HG03095 (cell line): ENCODE data around the gene C19orf73.
"Not testable (repeated sequence)": the region's sequence is repeated elsewhere in the genome, so short reads cannot be mapped to it uniquely, and the experiment has no call there.

Experiments used
- ATAC-seq: cut with Tn5 transposase; IDR thresholded peaks from one replicate; pipeline ENCODE4 v1.9.1; 2021; ENCODE audit warnings: moderate library complexity; ENCODE audit not compliant: unreplicated experiment

C19orf73 gene

DNA sequence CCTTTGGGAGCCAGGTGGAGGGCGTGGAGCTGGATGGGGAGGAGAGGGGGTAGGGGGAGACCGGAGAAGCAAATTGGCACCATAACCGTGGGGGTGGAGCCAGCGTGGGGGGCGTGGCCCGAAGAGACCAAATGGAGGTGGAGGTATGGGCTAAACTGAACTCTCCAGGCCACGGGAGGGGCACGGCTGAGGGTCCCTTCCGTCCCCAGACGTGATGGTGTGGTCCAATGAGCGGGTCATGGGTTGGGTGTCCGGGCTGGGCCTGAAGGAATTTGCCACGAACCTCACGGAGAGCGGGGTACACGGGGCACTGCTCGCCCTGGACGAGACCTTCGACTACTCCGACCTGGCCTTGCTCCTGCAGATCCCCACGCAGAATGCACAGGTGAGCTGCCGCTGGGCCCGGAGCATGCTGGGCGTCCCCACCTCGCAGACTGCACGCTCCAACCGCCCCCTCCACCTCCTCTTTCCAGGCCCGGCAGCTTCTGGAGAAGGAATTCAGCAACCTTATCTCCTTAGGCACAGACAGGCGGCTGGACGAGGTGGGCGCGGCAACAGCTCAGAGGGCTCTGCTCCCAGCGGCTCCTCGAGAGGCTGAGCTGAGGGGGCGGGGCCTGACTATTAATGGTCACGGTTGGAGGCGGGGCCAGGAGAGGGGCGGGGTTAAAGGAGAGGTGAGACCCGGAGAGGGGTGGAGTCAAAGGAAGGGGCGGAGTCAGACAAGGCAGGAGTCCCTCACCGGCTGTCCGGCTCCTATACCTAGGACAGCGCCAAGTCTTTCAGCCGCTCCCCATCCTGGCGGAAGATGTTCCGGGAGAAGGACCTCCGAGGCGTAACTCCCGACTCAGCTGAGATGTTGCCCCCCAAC, 30.1 kb upstream of the C19orf73 start:
- ATAC-seq: no peak

GRCh38 chr19:49148044-49148682, 29.2 kb upstream of the C19orf73 start:
- no peak for ATAC-seq

DNA sequence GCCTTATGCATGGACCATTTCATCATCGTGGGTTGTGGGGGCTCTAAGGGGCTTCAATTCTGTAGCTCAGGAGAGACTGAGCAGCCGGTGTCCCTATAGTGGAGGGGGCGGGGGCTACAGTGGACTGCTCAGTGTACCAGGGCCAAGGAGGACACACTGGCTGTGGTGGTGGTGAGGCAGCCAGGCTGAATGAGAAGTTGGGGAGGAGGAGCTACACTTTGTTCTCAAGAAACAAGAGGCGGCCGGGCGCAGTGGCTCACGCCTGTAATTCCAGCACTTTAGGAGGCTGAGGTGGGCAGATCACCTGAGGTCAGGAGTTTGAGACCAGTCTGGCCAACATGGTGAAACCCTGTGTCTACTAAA, 27.4 kb upstream of the C19orf73 start:
- ATAC-seq: not testable (repeated sequence)

DNA sequence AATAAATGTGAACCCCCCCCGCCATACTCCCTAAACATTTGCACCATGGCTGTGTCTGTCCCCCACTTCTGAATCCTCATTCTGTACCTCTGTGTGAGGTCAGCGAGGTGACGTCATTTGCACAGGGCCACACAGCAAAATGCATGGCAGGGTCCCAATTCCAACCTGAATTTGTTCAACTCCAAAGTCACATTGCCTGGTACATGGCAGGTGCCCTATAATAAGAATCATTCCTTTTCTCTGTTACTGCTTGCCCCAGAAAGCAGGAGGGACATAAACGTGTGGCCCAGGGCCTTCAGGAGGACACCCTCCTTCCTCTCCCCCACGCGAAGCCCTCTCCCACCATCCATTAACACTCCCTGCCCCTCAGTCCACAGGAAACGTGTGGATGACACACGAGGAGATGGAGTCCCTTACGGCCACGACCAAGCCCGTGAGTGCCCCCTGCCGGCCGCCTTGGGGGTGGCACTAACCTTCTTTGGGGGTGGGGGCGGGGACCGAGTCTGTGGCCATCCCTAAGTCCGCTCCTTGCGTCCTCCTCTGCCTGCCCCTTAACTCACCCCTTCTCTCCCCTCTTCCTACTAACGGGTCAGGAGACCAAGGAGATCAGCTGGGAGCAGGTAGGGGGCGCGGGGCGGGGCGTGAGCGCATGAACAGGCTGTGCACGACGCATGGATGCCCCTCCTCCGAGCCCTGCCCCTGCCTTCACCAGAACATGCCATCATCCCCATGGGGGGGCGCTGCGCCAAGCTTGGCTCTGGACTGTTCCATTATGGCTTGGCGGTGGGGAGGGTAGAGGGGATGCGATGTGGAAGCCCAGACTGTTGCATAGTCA, 26.8 kb upstream of the C19orf73 start:
- ATAC-seq: no peak

GRCh38 chr19:49142866-49143335, 24.0 kb upstream of the C19orf73 start:
- no peak for ATAC-seq

GRCh38 chr19:49141352-49141751, 22.4 kb upstream of the C19orf73 start:
- no peak for ATAC-seq

- ATAC-seq: no peak
Observed at GRCh38 chr19:49140951-49141350, 22.0 kb upstream of the C19orf73 start.

DNA sequence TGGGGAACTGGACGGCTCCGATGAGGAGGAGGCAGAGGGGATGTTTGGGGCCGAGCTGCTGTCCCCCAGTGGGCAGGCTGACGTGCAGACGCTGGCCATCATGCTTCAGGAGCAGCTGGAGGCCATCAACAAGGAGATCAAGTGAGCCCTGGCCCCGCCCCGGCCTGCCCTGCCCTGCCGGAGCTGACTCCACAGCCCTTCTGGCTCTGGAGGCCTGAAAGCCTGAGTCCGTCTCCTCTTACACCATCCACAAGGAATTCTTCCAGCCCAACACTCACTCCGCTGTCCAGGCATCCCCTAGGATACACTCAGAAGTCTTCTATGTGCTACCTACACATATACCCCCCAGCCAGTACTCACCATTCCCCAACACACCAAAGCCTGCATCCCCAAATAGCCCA, 17.8 kb upstream of the C19orf73 start:
- no peak for ATAC-seq

- no peak for ATAC-seq
Observed at GRCh38 chr19:49135686-49136085, 16.7 kb upstream of the C19orf73 start.

DNA sequence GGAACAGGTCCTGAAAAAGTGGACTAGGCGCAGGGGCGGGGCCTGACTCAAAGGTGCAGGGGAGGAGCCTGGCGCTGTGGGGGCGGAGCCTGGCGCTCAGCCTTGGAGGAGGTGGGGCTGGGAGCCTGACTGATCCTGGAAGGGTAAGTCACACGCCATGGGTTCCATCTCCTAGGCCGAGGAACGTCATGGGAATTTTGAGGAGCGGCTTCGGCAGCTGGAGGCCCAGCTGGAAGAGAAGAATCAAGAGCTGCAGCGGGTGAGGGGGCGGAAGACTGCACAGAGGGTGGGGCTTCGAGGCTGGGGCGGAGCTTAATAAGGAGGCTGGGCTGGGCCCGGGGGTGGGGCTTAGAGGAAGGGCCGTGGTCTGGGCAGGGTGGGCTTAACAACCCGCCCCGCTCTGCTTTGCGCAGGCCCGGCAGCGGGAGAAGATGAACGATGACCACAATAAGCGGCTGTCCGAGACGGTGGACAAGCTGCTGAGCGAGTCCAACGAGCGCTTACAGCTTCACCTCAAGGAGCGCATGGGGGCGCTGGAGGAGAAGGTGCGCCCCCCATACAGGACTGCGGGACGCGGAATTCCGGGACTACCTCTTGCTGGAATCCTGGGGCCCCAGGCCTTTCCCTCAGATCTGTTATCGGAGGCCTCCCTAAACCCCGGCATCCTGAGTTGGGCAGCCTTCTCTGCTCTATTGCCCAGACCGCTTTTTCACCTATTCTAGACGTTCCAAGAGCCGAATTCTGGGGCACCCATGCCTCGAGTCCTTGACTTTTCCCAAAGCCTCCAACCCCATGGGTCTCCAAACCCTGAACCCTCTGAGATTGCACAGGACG, 14.9 kb upstream of the C19orf73 start:
- ATAC-seq: no peak

DNA sequence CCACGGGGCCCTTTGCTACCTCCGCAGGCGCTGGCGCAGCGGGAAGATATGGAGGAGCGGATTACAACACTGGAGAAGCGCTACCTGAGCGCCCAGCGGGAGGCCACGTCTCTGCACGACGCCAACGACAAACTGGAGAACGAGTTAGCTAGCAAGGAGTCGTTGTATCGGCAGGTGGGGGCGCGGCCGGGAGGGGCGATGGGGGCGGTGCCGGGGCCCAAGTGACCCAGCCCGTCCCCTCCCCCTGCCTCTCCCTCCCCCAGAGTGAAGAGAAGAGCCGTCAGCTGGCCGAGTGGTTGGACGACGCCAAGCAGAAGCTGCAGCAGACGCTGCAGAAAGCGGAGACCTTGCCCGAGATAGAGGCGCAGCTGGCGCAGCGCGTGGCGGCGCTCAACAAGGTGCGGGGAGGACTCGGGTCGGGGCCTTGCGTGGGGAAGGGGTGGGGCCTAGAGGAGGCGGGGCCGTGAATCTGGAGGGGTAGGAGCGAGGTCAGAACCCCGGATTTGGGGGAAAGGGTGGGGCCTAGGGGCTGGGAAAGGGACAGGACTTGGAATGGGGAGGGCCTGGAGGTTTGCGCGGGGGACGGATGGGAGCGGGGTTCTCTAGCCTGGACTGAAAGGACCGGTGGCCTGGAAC, 14.1 kb upstream of the C19orf73 start:
- ATAC-seq: no peak

- ATAC-seq: no peak
Observed at GRCh38 chr19:49130325-49130724, 11.4 kb upstream of the C19orf73 start.

- ATAC-seq: no peak
Observed at GRCh38 chr19:49129238-49129583, 10.3 kb upstream of the C19orf73 start.

- no peak for ATAC-seq
Observed at GRCh38 chr19:49128545-49129237, 9.7 kb upstream of the C19orf73 start.

DNA sequence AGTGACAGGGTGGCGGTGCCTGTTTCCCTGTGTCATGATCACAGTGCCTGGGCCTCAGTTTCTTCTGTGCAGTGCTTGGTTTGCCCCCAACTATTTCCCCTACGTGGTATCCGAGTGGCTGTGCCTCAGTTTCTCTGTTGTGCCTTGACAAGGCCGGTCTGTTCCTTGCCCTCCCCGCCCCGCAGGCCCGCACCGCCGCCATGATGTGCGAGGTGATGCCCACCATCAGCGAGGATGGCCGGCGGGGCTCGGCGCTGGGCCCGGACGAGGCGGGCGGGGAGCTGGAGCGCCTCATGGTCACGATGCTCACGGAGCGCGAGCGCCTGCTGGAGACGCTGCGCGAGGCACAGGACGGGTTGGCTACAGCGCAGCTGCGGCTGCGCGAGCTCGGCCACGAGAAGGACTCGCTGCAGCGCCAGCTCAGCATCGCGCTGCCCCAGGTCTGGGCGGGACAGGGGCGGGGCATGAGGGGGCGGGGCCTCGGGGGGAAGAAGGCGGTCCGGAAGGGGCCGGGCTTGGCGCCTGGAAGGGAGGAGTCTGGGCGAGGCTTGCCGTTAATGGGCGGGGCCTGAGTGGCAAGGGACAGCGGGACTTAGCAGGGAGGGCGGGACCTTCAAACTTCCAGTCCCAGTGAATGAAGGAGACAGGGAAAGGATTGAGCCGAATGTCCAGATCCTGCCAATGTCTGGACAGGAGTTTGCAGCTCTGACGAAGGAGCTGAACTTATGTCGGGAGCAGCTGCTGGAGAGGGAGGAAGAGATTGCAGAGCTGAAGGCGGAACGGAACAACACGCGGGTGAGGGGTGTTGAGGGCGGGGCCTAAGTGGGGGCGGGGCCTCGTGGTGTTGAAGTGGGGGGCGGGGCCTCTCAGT, 9.0 kb upstream of the C19orf73 start:
- ATAC-seq: peak; percentile 75

GRCh38 chr19:49127225-49127624, 8.3 kb upstream of the C19orf73 start:
- ATAC-seq: not testable (repeated sequence)

- no peak for ATAC-seq
Observed at GRCh38 chr19:49126575-49126974, 7.6 kb upstream of the C19orf73 start.

DNA sequence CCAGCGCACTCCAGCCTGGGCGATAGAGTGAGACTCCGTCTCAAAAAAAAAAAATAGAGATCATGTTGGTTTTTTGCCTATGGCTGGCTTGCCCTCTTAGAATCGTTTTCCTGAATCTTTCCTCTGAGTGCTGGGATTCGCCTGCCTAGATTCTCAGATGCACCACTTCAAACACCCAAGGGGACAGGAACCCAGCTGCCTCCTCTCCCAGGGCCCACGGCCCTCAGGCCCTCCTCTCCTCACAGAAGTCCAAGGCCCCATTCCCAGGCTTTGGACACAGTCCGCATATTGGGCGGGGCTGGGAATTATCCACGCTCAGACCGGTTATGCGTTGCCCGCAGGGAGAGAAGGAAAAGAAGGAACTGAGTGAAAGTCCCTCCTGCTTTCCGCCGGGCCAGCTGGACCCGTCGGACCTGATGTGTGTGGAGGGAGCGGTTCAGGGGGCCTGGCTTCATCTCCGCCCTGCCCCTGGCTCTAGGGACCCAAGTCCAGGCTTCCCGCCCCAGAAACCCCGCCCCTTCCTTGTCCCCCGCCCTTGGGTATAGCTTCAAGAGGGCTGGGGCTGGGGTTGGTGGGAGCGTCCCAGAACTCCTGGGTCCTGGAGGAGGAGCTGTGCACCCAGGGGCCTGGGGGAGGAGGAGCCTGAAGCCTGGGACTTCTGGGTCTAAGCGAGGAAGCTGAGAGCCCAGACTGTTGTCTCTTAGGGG, 6.2 kb upstream of the C19orf73 start:
- ATAC-seq: no peak
